A673 (cell line): ENCODE results near the gene HBQ1. TPM values are rescaled to one million over a fixed set of nuclear protein-coding genes. Genes with fewer than 3 reads are reported as not detected.

Experiments
- BruUV-seq: library from RNA; stranded (reverse); fragments of 400-500 nt; replicated peaks from 2 replicates; lab custom pipeline; 2021; lab: Mats Ljungman, UMichigan
- CTCF ChIA-PET: fragments of 300-600 bp; sonication (Branson Sonifier 250); formaldehyde crosslinking; loops from one replicate; lab custom pipeline; 2022; ENCODE audit warnings: antibody characterized with exemption; lab: Charles Lee
- POLR2A ChIA-PET: fragments of 300-600 bp; sonication (Branson Sonifier 250); formaldehyde crosslinking; loops from one replicate; lab custom pipeline; 2022; ENCODE audit warnings: antibody characterized with exemption; ENCODE audit not compliant: low non-redundant PET; lab: Charles Lee
- DNase-seq: peaks from one replicate; pipeline ENCODE4 v3.0.0-alpha.2; 2015; ENCODE audit warnings: low spot score
- H3K27ac ChIP-seq: fragments of 200-600 bp; sonication (generic); 2 replicates; pipeline ENCODE4 v1.5.1; 2016; ENCODE audit warnings: mixed run types, low read depth, mild to moderate bottlenecking, mixed read lengths, antibody characterized with exemption, low read length; ENCODE audit not compliant: poor library complexity, severe bottlenecking
- H3K27me3 ChIP-seq: fragments of 200-600 bp; sonication (generic); replicated peaks from 2 replicates; pipeline ENCODE4 v1.6.1; 2017; ENCODE audit warnings: mixed run types, low read depth, mild to moderate bottlenecking, mixed read lengths, antibody characterized with exemption, low read length; ENCODE audit not compliant: insufficient read depth, poor library complexity
- H3K36me3 ChIP-seq: fragments of 200-600 bp; sonication (generic); 2 replicates; pipeline ENCODE4 v1.6.1; 2016; ENCODE audit warnings: mixed run types, mild to moderate bottlenecking, mixed read lengths, antibody characterized with exemption, low read length; ENCODE audit not compliant: insufficient read depth, poor library complexity, severe bottlenecking
- H3K4me1 ChIP-seq: fragments of 200-600 bp; sonication (generic); 2 replicates; pipeline ENCODE4 v1.6.1; 2017; ENCODE audit warnings: mixed run types, mild to moderate bottlenecking, mixed read lengths, antibody characterized with exemption, low read length; ENCODE audit not compliant: insufficient read depth, poor library complexity, severe bottlenecking
- H3K4me3 ChIP-seq: fragments of 200-600 bp; sonication (generic); 2 replicates; pipeline ENCODE4 v1.5.1; 2016; ENCODE audit warnings: low read depth, mixed run types, mild to moderate bottlenecking, mixed read lengths, low read length; ENCODE audit not compliant: poor library complexity, severe bottlenecking
- H3K9me3 ChIP-seq: fragments of 200-600 bp; sonication (generic); 2 replicates; pipeline ENCODE4 v1.6.1; 2016; ENCODE audit warnings: mixed run types, low read depth, mild to moderate bottlenecking, mixed read lengths, antibody characterized with exemption, low read length; ENCODE audit not compliant: poor library complexity, severe bottlenecking
- CTCF ChIP-seq: fragments of 300-800, 200-600 bp; sonication (generic); conservative IDR thresholded peaks from 2 replicates; pipeline ENCODE4 v1.5.1; 2017; ENCODE audit warnings: low read depth, mild to moderate bottlenecking, antibody characterized with exemption, low read length, moderate library complexity, mixed read lengths
- EZH2 ChIP-seq: fragments of 200-600 bp; sonication (generic); IDR thresholded peaks from 2 replicates; pipeline ENCODE4 v1.6.1; 2017; ENCODE audit warnings: borderline replicate concordance, low read depth, mild to moderate bottlenecking, mixed read lengths, antibody characterized with exemption, low read length; ENCODE audit not compliant: poor library complexity, severe bottlenecking
- intact Hi-C: fragments of 100-400 bp; cut with micrococcal nuclease; formaldehyde crosslinking; loops from one replicate; pipeline ENCODE4 v1.10.0; 2022; ENCODE audit not compliant: unreplicated experiment
- total RNA-seq: library from RNA; stranded (reverse); gene quantifications from 2 replicates; pipeline ENCODE4 v1.2.3, GENCODE V29; 2021

HBQ1 gene
- total RNA-seq, 1 experiment from 2014 or later, result 1.2 TPM

- Histone ChIP-seq H3K4me3 (no peak overlapping the region), H3K9me3 (no peaks in the 10 kb centered on the region), H3K27me3 (no peaks in the 10 kb centered on the region), H3K36me3 (peaks cover 94% of the 10 kb centered on the region), H3K4me1 (no peaks in the 10 kb centered on the region), H3K27ac (no peak overlapping the region)
- POLR2A ChIA-PET, result interaction anchor here (0.6 kb wide), 1 partner anchor 9 kb away, joined by 18 read pairs; no protein-coding TSS in a partner anchor
- CTCF ChIA-PET, result no interaction called here
- intact Hi-C loops, result no loop called here
- TF ChIP-seq CTCF, result no peak
- TF ChIP-seq EZH2, result no peak
- BruUV-seq, result no TSS peak
- no peak for DNase-seq
Observed at GRCh38 chr16:192686-193085, 12.4 kb downstream of the HBQ1 start.

GRCh38 chr16:193441-193840 is 13.2 kb downstream of the HBQ1 start:
- ChIA-PET POLR2A (no interaction called here), CTCF (no interaction called here)
- TF ChIP-seq CTCF, result no peak
- intact Hi-C loops, result no loop called here
- Histone ChIP-seq H3K9me3 (no peaks in the 10 kb centered on the region), H3K4me1 (no peaks in the 10 kb centered on the region), H3K4me3 (no peak overlapping the region), H3K36me3 (peaks cover 96% of the 10 kb centered on the region), H3K27me3 (no peaks in the 10 kb centered on the region), H3K27ac (no peak overlapping the region)
- DNase-seq, result no peak
- BruUV-seq, result no TSS peak

- no peak overlapping the region for H3K27ac ChIP-seq
- BruUV-seq, result no TSS peak
- H3K4me1 ChIP-seq, result no peaks in the 10 kb centered on the region
- no peaks in the 10 kb centered on the region for H3K9me3 ChIP-seq
- DNase-seq, result no peak
- intact Hi-C loops, result no loop called here
- H3K4me3 ChIP-seq, result no peak overlapping the region
- no peaks in the 10 kb centered on the region for H3K27me3 ChIP-seq
- POLR2A ChIA-PET, result no interaction called here
- peaks cover 95% of the 10 kb centered on the region for H3K36me3 ChIP-seq
- TF ChIP-seq EZH2 (no peak), CTCF (no peak)
- CTCF ChIA-PET, result no interaction called here
Observed at GRCh38 chr16:194516-194915, 14.3 kb downstream of the HBQ1 start.
